Hepatocyte (in vitro differentiated cells): ENCODE results near the gene CHCT1.

ENCODE experiments used
- EZH2 ChIP-seq: fragments of 200-600 bp; sonication (generic); IDR thresholded peaks from 2 replicates; pipeline ENCODE4 v1.6.1; 2016; ENCODE audit warnings: antibody characterized with exemption, mild to moderate bottlenecking, borderline replicate concordance
- EZH2phosphoT487 ChIP-seq: fragments of 200-600 bp; sonication (generic); IDR thresholded peaks from one replicate; pipeline ENCODE4 v1.6.1; 2018; ENCODE audit warnings: antibody characterized with exemption, mild to moderate bottlenecking, low read depth, moderate library complexity; ENCODE audit not compliant: unreplicated experiment, severe bottlenecking
- TF ChIP-seq, protein P1 (sequence below): fragments of 200-600 bp; sonication (generic); IDR thresholded peaks from 2 replicates; pipeline ENCODE4 v1.5.1; 2016; ENCODE audit warnings: antibody characterized with exemption, mild to moderate bottlenecking; ENCODE audit not compliant: poor library complexity

GRCh38 chr17:60390186-60390585 is 32.1 kb upstream of the CHCT1 start:
- TF ChIP-seq, protein P1, sequence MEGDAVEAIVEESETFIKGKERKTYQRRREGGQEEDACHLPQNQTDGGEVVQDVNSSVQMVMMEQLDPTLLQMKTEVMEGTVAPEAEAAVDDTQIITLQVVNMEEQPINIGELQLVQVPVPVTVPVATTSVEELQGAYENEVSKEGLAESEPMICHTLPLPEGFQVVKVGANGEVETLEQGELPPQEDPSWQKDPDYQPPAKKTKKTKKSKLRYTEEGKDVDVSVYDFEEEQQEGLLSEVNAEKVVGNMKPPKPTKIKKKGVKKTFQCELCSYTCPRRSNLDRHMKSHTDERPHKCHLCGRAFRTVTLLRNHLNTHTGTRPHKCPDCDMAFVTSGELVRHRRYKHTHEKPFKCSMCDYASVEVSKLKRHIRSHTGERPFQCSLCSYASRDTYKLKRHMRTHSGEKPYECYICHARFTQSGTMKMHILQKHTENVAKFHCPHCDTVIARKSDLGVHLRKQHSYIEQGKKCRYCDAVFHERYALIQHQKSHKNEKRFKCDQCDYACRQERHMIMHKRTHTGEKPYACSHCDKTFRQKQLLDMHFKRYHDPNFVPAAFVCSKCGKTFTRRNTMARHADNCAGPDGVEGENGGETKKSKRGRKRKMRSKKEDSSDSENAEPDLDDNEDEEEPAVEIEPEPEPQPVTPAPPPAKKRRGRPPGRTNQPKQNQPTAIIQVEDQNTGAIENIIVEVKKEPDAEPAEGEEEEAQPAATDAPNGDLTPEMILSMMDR, result no peak
- TF ChIP-seq EZH2, result no peak
- no peak for TF ChIP-seq EZH2phosphoT487
